ENCODE data around the gene SLC27A4.

DNA sequence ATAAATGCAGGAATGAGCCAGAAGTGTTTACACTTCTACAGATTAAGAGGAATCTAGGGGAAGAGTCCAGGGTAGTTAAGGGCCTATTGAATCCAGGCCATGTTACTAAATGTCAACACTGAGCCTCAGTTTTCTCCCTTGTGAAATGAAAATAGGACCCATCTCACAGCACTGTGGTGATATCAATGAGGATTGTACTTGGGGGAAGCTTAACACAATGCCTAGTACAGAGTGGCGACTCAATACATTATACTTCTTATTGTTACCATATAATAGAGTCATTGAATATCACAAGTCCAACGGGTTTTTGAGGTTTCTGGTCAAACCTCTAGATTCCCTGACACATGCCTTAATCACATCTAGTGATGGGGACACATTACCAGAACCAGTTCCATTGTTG, 22.7 kb upstream of the SLC27A4 start:
- TF ChIP-seq, protein P1, sequence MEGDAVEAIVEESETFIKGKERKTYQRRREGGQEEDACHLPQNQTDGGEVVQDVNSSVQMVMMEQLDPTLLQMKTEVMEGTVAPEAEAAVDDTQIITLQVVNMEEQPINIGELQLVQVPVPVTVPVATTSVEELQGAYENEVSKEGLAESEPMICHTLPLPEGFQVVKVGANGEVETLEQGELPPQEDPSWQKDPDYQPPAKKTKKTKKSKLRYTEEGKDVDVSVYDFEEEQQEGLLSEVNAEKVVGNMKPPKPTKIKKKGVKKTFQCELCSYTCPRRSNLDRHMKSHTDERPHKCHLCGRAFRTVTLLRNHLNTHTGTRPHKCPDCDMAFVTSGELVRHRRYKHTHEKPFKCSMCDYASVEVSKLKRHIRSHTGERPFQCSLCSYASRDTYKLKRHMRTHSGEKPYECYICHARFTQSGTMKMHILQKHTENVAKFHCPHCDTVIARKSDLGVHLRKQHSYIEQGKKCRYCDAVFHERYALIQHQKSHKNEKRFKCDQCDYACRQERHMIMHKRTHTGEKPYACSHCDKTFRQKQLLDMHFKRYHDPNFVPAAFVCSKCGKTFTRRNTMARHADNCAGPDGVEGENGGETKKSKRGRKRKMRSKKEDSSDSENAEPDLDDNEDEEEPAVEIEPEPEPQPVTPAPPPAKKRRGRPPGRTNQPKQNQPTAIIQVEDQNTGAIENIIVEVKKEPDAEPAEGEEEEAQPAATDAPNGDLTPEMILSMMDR (IDR thresholded peaks at IDR 0.05) = no peak
- no peak for TF ChIP-seq NFE2L2 (conservative IDR thresholded peaks at IDR 0.05; ENCODE audit: low read length)
- no peak for TF ChIP-seq EP300 (IDR thresholded peaks at IDR 0.05)
- TF ChIP-seq CHD2 (IDR thresholded peaks at IDR 0.05; ENCODE audit: low read length, partially characterized antibody) = no peak
- no peak for TF ChIP-seq SMC3 (IDR thresholded peaks at IDR 0.05)
- TF ChIP-seq POLR2A (IDR thresholded peaks at IDR 0.05; ENCODE audit: low read length) = no peak
- TF ChIP-seq, protein P2, sequence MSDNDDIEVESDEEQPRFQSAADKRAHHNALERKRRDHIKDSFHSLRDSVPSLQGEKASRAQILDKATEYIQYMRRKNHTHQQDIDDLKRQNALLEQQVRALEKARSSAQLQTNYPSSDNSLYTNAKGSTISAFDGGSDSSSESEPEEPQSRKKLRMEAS (IDR thresholded peaks at IDR 0.05) = no peak
- no peak for TF ChIP-seq EHMT2 (IDR thresholded peaks at IDR 0.05; ENCODE audit: low read depth)
- TF ChIP-seq MAFK (IDR thresholded peaks at IDR 0.05; ENCODE audit: partially characterized antibody) = no peak
- TF ChIP-seq, protein P3, sequence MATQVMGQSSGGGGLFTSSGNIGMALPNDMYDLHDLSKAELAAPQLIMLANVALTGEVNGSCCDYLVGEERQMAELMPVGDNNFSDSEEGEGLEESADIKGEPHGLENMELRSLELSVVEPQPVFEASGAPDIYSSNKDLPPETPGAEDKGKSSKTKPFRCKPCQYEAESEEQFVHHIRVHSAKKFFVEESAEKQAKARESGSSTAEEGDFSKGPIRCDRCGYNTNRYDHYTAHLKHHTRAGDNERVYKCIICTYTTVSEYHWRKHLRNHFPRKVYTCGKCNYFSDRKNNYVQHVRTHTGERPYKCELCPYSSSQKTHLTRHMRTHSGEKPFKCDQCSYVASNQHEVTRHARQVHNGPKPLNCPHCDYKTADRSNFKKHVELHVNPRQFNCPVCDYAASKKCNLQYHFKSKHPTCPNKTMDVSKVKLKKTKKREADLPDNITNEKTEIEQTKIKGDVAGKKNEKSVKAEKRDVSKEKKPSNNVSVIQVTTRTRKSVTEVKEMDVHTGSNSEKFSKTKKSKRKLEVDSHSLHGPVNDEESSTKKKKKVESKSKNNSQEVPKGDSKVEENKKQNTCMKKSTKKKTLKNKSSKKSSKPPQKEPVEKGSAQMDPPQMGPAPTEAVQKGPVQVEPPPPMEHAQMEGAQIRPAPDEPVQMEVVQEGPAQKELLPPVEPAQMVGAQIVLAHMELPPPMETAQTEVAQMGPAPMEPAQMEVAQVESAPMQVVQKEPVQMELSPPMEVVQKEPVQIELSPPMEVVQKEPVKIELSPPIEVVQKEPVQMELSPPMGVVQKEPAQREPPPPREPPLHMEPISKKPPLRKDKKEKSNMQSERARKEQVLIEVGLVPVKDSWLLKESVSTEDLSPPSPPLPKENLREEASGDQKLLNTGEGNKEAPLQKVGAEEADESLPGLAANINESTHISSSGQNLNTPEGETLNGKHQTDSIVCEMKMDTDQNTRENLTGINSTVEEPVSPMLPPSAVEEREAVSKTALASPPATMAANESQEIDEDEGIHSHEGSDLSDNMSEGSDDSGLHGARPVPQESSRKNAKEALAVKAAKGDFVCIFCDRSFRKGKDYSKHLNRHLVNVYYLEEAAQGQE (IDR thresholded peaks at IDR 0.05) = no peak
- no peak for TF ChIP-seq KDM1A (IDR thresholded peaks at IDR 0.05; ENCODE audit: low read depth)
- TF ChIP-seq, protein P4, sequence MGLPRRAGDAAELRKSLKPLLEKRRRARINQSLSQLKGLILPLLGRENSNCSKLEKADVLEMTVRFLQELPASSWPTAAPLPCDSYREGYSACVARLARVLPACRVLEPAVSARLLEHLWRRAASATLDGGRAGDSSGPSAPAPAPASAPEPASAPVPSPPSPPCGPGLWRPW (IDR thresholded peaks at IDR 0.05) = no peak
- no peak for TF ChIP-seq ZFP36 (IDR thresholded peaks at IDR 0.05; ENCODE audit: borderline replicate concordance, partially characterized antibody)
- TF ChIP-seq MAZ (IDR thresholded peaks at IDR 0.05; ENCODE audit: borderline replicate concordance, low read depth, low read length) = no peak

Data from A549 (cell line).